Hypothalamus (tissue), 51 donors: ENCODE results near the gene SLC16A7.

Experiments used
- DNase-seq, 51 donors: peaks; one replicate each; lab custom pipeline; 2025; lab: John Stamatoyannopoulos, UW

The SLC16A7 gene

GRCh38 chr12:59660921-59661597 is 65.2 kb downstream of the SLC16A7 start:
- no peak for DNase-seq

GRCh38 chr12:59664495-59664894 is 68.7 kb downstream of the SLC16A7 start:
- no peak for DNase-seq

GRCh38 chr12:59665701-59666100 is 69.9 kb downstream of the SLC16A7 start:
- DNase-seq, result no peak

GRCh38 chr12:59668674-59669073 is 72.8 kb downstream of the SLC16A7 start:
- DNase-seq, result no peak

- DNase-seq, result no peak
These were observed 76.4 kb downstream of the SLC16A7 start for GRCh38 chr12:59672273-59672672.

GRCh38 chr12:59675461-59675860 is 79.6 kb downstream of the SLC16A7 start:
- no peak for DNase-seq

- no peak for DNase-seq
These were observed 82.0 kb downstream of the SLC16A7 start for GRCh38 chr12:59677857-59678256.

- DNase-seq, result no peak
These were observed 83.1 kb downstream of the SLC16A7 start for GRCh38 chr12:59678759-59679411.

- no peak for DNase-seq
These were observed 93.9 kb downstream of the SLC16A7 start for GRCh38 chr12:59689776-59690175.

GRCh38 chr12:59695379-59695778 is 99.5 kb downstream of the SLC16A7 start:
- DNase-seq, result no peak

- no peak for DNase-seq
These were observed 102.8 kb downstream of the SLC16A7 start for GRCh38 chr12:59698600-59698999.

GRCh38 chr12:59699421-59700152 is 103.8 kb downstream of the SLC16A7 start:
- no peak for DNase-seq

- DNase-seq, result no peak
These were observed 104.3 kb downstream of the SLC16A7 start for GRCh38 chr12:59700153-59700450.

GRCh38 chr12:59708064-59708463 is 112.2 kb downstream of the SLC16A7 start:
- no peak for DNase-seq

GRCh38 chr12:59708484-59708883 is 112.7 kb downstream of the SLC16A7 start:
- no peak for DNase-seq

GRCh38 chr12:59710004-59710628 is 114.3 kb downstream of the SLC16A7 start:
- no peak for DNase-seq

GRCh38 chr12:59710964-59711363 is 115.1 kb downstream of the SLC16A7 start:
- no peak for DNase-seq

GRCh38 chr12:59715434-59715833 is 119.6 kb downstream of the SLC16A7 start:
- DNase-seq, result no peak

GRCh38 chr12:59716043-59716442 is 120.2 kb downstream of the SLC16A7 start:
- no peak for DNase-seq

GRCh38 chr12:59717436-59717835 is 121.6 kb downstream of the SLC16A7 start:
- DNase-seq, result no peak

- no peak for DNase-seq
These were observed 123.9 kb downstream of the SLC16A7 start for GRCh38 chr12:59719701-59720100.

- DNase-seq, result no peak
These were observed 127.7 kb downstream of the SLC16A7 start for GRCh38 chr12:59723520-59723919.
